ENCODE data around the gene HGD. TPM values are rescaled to one million over a fixed set of nuclear protein-coding genes. Genes with fewer than 3 reads are reported as not detected.
"Not testable (repeated sequence)": the region's sequence is repeated elsewhere in the genome, so short reads cannot be mapped to it uniquely, and the experiment has no call there.

The HGD gene
- total RNA-seq, 1 donor, result 0.09 TPM

GRCh38 chr3:120641696-120642246, 40.3 kb downstream of the HGD start:
- no peak for DNase-seq (ENCODE audit: low read depth)

GRCh38 chr3:120640231-120640630, 41.8 kb downstream of the HGD start:
- DNase-seq (ENCODE audit: low read depth), result no peak
- no peak overlapping the region for H3K4me3 ChIP-seq (ENCODE audit: low read depth, low read length)
- no peak for TF ChIP-seq CTCF (IDR thresholded peaks at IDR 0.05; ENCODE audit: insufficient read depth, low read length)

More at GRCh38 chr3:120641696-120642246, 40.3 kb downstream of the HGD start:
- H3K4me3 ChIP-seq (ENCODE audit: low read depth, low read length), result no peak overlapping the region
- TF ChIP-seq CTCF (IDR thresholded peaks at IDR 0.05; ENCODE audit: insufficient read depth, low read length), result no peak

- DNase-seq (ENCODE audit: low read depth), result not testable (repeated sequence)
Observed at GRCh38 chr3:120638820-120639219, 43.2 kb downstream of the HGD start.

GRCh38 chr3:120637851-120638559, 44.0 kb downstream of the HGD start:
- DNase-seq (ENCODE audit: low read depth), result no peak
- no peak overlapping the region for H3K4me3 ChIP-seq (ENCODE audit: low read depth, low read length)
- no peak for TF ChIP-seq CTCF (IDR thresholded peaks at IDR 0.05; ENCODE audit: insufficient read depth, low read length)

More at GRCh38 chr3:120638820-120639219, 43.2 kb downstream of the HGD start:
- H3K4me3 ChIP-seq (ENCODE audit: low read depth, low read length), result not testable (repeated sequence)

GRCh38 chr3:120636795-120637401, 45.1 kb downstream of the HGD start:
- TF ChIP-seq CTCF (IDR thresholded peaks at IDR 0.05; ENCODE audit: insufficient read depth, low read length), result no peak
- no peak for DNase-seq (ENCODE audit: low read depth)
- H3K4me3 ChIP-seq (ENCODE audit: low read depth, low read length), result no peak overlapping the region

- no peak overlapping the region for H3K4me3 ChIP-seq (ENCODE audit: low read depth, low read length)
- DNase-seq (ENCODE audit: low read depth), result no peak
- no peak for TF ChIP-seq CTCF (IDR thresholded peaks at IDR 0.05; ENCODE audit: insufficient read depth, low read length)
Observed at GRCh38 chr3:120634539-120634938, 47.5 kb downstream of the HGD start.

GRCh38 chr3:120625159-120625586, 56.9 kb downstream of the HGD start:
- no peak overlapping the region for H3K4me3 ChIP-seq (ENCODE audit: low read depth, low read length)
- no peak for TF ChIP-seq CTCF (IDR thresholded peaks at IDR 0.05; ENCODE audit: insufficient read depth, low read length)
- no peak for DNase-seq (ENCODE audit: low read depth)
